HepG2 (cell line): ENCODE data around the gene COL10A1. TPM values are rescaled to one million over a fixed set of nuclear protein-coding genes. Genes with fewer than 3 reads are reported as not detected.

Experiments
- ATAC-seq: fragments of 200-7000 bp; cut with Tn5 transposase; 3 replicates; pipeline ENCODE4 v1.9.1; 2020; ENCODE audit warnings: mild to moderate bottlenecking, moderate library complexity
- BruUV-seq: library from RNA; stranded (reverse); fragments of 400-500 nt; replicated peaks from 2 replicates; lab custom pipeline; 2021; lab: Mats Ljungman, UMichigan
- CTCF ChIA-PET: fragments of 300-600 bp; formaldehyde crosslinking; extraction: SDS; loops from one replicate; lab custom pipeline; 2021; ENCODE audit warnings: low total read pairs, inconsistent platforms, low intra/inter-chr PET ratio; lab: Yijun Ruan, JAX
- POLR2A ChIA-PET: fragments of 350-600 bp; sonication (Branson Sonifier 250); formaldehyde crosslinking; loops from one replicate; lab custom pipeline; 2020; ENCODE audit warnings: antibody characterized with exemption, inconsistent platforms; lab: Yijun Ruan, JAX
- DNase-seq: peaks from one replicate; pipeline ENCODE4 v3.0.0-alpha.2; 2015; ENCODE audit warnings: low spot score
- FAIRE-seq: peaks from 3 replicates; lab custom pipeline; 2011; peaks lifted over from hg19 to GRCh38; lab: Jason Lieb, UNC
- H2AFZ ChIP-seq: one replicate; pipeline ENCODE4 v1.6.1; 2011; ENCODE audit warnings: low read length, inconsistent platforms
- H3K27ac ChIP-seq: fragments of 300-600 bp; 3 replicates; pipeline ENCODE4 v1.8.0; 2011; ENCODE audit warnings: mixed run types, mild to moderate bottlenecking, mixed read lengths, low read length, inconsistent platforms; ENCODE audit not compliant: insufficient read depth; ENCODE audit errors: extremely low read length
- H3K27me3 ChIP-seq, 2 experiments: fragments of 200-600 bp in 1 of 2; 2 replicates in 1 of 2; 3 replicates in 1 of 2; pipeline versions ENCODE4 v1.6.0 to v1.8.0; 2011; ENCODE audit warnings: low read length in 2 of 2, mild to moderate bottlenecking in 2 of 2, moderate library complexity in 2 of 2, inconsistent platforms in 1 of 2; ENCODE audit not compliant: insufficient read depth in 2 of 2, control insufficient read depth in 1 of 2
- H3K36me3 ChIP-seq, 2 experiments: fragments of 200-600 bp in 1 of 2; replicated peaks in 1 of 2; 2 replicates in 1 of 2; 3 replicates in 1 of 2; pipeline versions ENCODE4 v1.5.1 to v1.8.0; 2011; ENCODE audit warnings: low read length in 2 of 2, inconsistent platforms in 1 of 2; ENCODE audit not compliant: insufficient read depth in 2 of 2, control insufficient read depth in 1 of 2
- H3K4me1 ChIP-seq: 2 replicates; pipeline ENCODE4 v1.5.1; 2012; ENCODE audit warnings: low read length, inconsistent platforms; ENCODE audit not compliant: insufficient read depth
- H3K4me2 ChIP-seq: 2 replicates; pipeline ENCODE4 v1.6.0; 2011; ENCODE audit warnings: low read depth, low read length, inconsistent platforms
- H3K4me3 ChIP-seq, 3 experiments: fragments of 200-600 bp in 1 of 3; sonication (generic), shearing (Covaris generic) in 1 of 3; replicated peaks in 1 of 3; 2 replicates each; pipeline ENCODE4 v1.5.1; 2011 to 2016; ENCODE audit warnings: low read length in 3 of 3, inconsistent platforms in 2 of 3, low read depth in 2 of 3, mild to moderate bottlenecking in 2 of 3, control low read depth in 1 of 3, mixed read lengths in 1 of 3; ENCODE audit not compliant: insufficient read depth in 1 of 3
- H3K79me2 ChIP-seq: one replicate; pipeline ENCODE4 v1.6.1; 2011; ENCODE audit warnings: low read length, inconsistent platforms; ENCODE audit not compliant: insufficient read depth
- H3K9ac ChIP-seq: 2 replicates; pipeline ENCODE4 v1.6.0; 2011; ENCODE audit warnings: mild to moderate bottlenecking, low read depth, low read length, inconsistent platforms; ENCODE audit not compliant: insufficient read depth
- H3K9me3 ChIP-seq: 2 replicates; pipeline ENCODE4 v1.5.1; 2012; ENCODE audit warnings: mild to moderate bottlenecking, low read length
- H4K20me1 ChIP-seq: 2 replicates; pipeline ENCODE4 v1.6.0; 2011; ENCODE audit warnings: inconsistent platforms, mild to moderate bottlenecking, low read length, moderate library complexity; ENCODE audit not compliant: insufficient read depth
- ETV6 ChIP-seq: sonication (generic); formaldehyde crosslinking; conservative IDR thresholded peaks from 2 replicates; pipeline ENCODE4 v1.4.0; 2020; ENCODE audit warnings: missing genetic modification reagents
- GZF1 ChIP-seq: sonication (generic); formaldehyde crosslinking; IDR thresholded peaks from 2 replicates; pipeline ENCODE4 v1.5.1; 2020; ENCODE audit warnings: mild to moderate bottlenecking, missing genetic modification reagents
- HMGA1 ChIP-seq: sonication (generic); formaldehyde crosslinking; conservative IDR thresholded peaks from 2 replicates; pipeline ENCODE4 v1.4.0; 2020; ENCODE audit warnings: missing genetic modification reagents
- PAF1 ChIP-seq: IDR thresholded peaks from 2 replicates; pipeline ENCODE4 v1.6.1; 2016; ENCODE audit warnings: missing genetic modification reagents, missing compliant biosample characterization
- SATB2 ChIP-seq: sonication (generic); formaldehyde crosslinking; IDR thresholded peaks from 2 replicates; pipeline ENCODE4 v1.5.0; 2020; ENCODE audit warnings: missing genetic modification reagents
- STAT5B ChIP-seq: sonication (generic); formaldehyde crosslinking; IDR thresholded peaks from 2 replicates; pipeline ENCODE4 v1.4.0; 2020; ENCODE audit warnings: missing genetic modification reagents
- SUZ12 ChIP-seq: fragments of 150-350 bp; IDR thresholded peaks from 2 replicates; pipeline ENCODE4 v1.6.1; 2014; ENCODE audit warnings: low read depth, low read length
- TCF12 ChIP-seq, 2 experiments: fragments of 450-650 bp in 1 of 2; sonication (generic) in 1 of 2; formaldehyde crosslinking in 1 of 2; IDR thresholded peaks; 2 replicates each; pipeline versions ENCODE4 v1.6.1 to v1.8.0; 2017 to 2022; ENCODE audit warnings: antibody characterized with exemption in 1 of 2, mild to moderate bottlenecking in 1 of 2, missing genetic modification reagents in 1 of 2, moderate library complexity in 1 of 2
- TEAD2 ChIP-seq: sonication (generic); formaldehyde crosslinking; IDR thresholded peaks from 2 replicates; pipeline ENCODE4 v1.9.0; 2021; ENCODE audit warnings: missing genetic modification reagents
- ZNF318 ChIP-seq: sonication (generic); formaldehyde crosslinking; IDR thresholded peaks from 2 replicates; pipeline ENCODE4 v1.4.0; 2020; ENCODE audit warnings: mild to moderate bottlenecking, missing genetic modification reagents
- ZNF672 ChIP-seq: sonication (generic); formaldehyde crosslinking; IDR thresholded peaks from 2 replicates; pipeline ENCODE4 v1.8.1; 2022; ENCODE audit warnings: missing genetic modification reagents
- ZNF761 ChIP-seq: sonication (generic); formaldehyde crosslinking; conservative IDR thresholded peaks from 2 replicates; pipeline ENCODE4 v1.4.0; 2020; ENCODE audit warnings: mild to moderate bottlenecking, missing genetic modification reagents
- ZNF773 ChIP-seq: sonication (generic); formaldehyde crosslinking; IDR thresholded peaks from 2 replicates; pipeline ENCODE4 v1.4.0; 2020; ENCODE audit warnings: missing genetic modification reagents, borderline replicate concordance
- WGBS: methylation state at CpG from one replicate; pipeline ENCODE4 v1.1.6; 2017; ENCODE audit warnings: low lambda C conversion rate; 5-methylcytosine and 5-hydroxymethylcytosine counted together
- in situ Hi-C: cut with HindIII; loops from 2 replicates; pipeline ENCODE4 v1.10.0; 2017; ENCODE audit warnings: low pct_unique_long_range_greater_than_20kb; ENCODE audit not compliant: extremely low pct_ligation_motif_present
- intact Hi-C: fragments of 100-400 bp; cut with micrococcal nuclease; formaldehyde crosslinking; loops from one replicate; pipeline ENCODE4 v1.10.0; 2022; ENCODE audit not compliant: unreplicated experiment
- polyA plus RNA-seq, 8 experiments: library from polyadenylated mRNA; depleted of rRNA in 3 of 8; stranded (reverse) in 7 of 8; unstranded in 1 of 8; fragments of >200 nt; fragmentation: Illumina TruSeq in 4 of 8; extraction: Trizol in 4 of 8; gene quantifications; 2 replicates each; pipeline versions ENCODE4 v1.2.1 to v1.2.3, GENCODE V29; 2011 to 2016; ENCODE audit warnings: low read depth in 4 of 8, missing spikeins in 1 of 8, mixed read lengths in 1 of 8; ENCODE audit not compliant: insufficient read depth in 1 of 8
- total RNA-seq, 5 experiments: library from RNA; depleted of rRNA; stranded (reverse); fragments of >200 nt; fragmentation: Illumina TruSeq; extraction: Trizol; gene quantifications; 2 replicates each; pipeline ENCODE4 v1.2.3, GENCODE V29; 2016; ENCODE audit warnings: low read depth in 1 of 5
- TF ChIP-seq, protein P1 (sequence below): sonication (generic); formaldehyde crosslinking; IDR thresholded peaks from 2 replicates; pipeline ENCODE4 v1.5.1; 2020; ENCODE audit warnings: mild to moderate bottlenecking, missing genetic modification reagents, moderate library complexity
- TF ChIP-seq, protein P2 (sequence below): sonication (generic); formaldehyde crosslinking; IDR thresholded peaks from 2 replicates; pipeline ENCODE4 v1.4.0; 2020; ENCODE audit warnings: missing genetic modification reagents

Gene COL10A1
- total and polyA plus RNA-seq, 2 of the 13 experiments (the other 11 are each of a cell fraction or from before 2014, with no cell fraction given) = 0.07 TPM; not detected in 1

GRCh38 chr6:116087437-116088027 lies 38.4 kb downstream of the COL10A1 start:
- ATAC-seq = no peak; the same call in 2 of the 3 replicates

More at GRCh38 chr6:116087437-116088027, 38.4 kb downstream of the COL10A1 start:
- ChIA-PET POLR2A (interaction anchor here (0.9 to 1.2 kb wide), 2 partner anchors 13 to 14 kb away, joined by 5 read pairs; partner anchors contain the start of gene NT5DC1), CTCF (no interaction called here)
- FAIRE-seq (no peak), DNase-seq (no peak)
- Histone ChIP-seq H3K4me1 (peaks cover 20% of the 10 kb centered on the region), H2AFZ (no peak overlapping the region), H3K9ac (no peak overlapping the region), H3K4me2 (no peak overlapping the region), H3K79me2 (no peaks in the 10 kb centered on the region), H3K9me3 (no peaks in the 10 kb centered on the region), H3K27ac (no peak overlapping the region), H3K36me3 (no peaks in the 10 kb centered on the region), H3K4me3 (no peak overlapping the region), H4K20me1 (no peaks in the 10 kb centered on the region), H3K27me3 (no peaks in the 10 kb centered on the region)
- BruUV-seq = no TSS peak
- WGBS = 68% methylated on average over 4 of the region's 4 CpGs
- TF ChIP-seq STAT5B (CRISPR knock-in tag) = no peak
- TF ChIP-seq TCF12 (IDR thresholded peaks at IDR 0.05) = no peak
- TF ChIP-seq TCF12 (CRISPR knock-in tag; IDR thresholded peaks at IDR 0.05) = no peak
- no peak for TF ChIP-seq PAF1 (CRISPR knock-in tag)
- no peak for TF ChIP-seq GZF1 (CRISPR knock-in tag)
- no peak for TF ChIP-seq SATB2
- no peak for TF ChIP-seq ZNF672
- TF ChIP-seq ZNF761 = no peak
- TF ChIP-seq TEAD2 (CRISPR knock-in tag) = no peak
- TF ChIP-seq, protein P1, sequence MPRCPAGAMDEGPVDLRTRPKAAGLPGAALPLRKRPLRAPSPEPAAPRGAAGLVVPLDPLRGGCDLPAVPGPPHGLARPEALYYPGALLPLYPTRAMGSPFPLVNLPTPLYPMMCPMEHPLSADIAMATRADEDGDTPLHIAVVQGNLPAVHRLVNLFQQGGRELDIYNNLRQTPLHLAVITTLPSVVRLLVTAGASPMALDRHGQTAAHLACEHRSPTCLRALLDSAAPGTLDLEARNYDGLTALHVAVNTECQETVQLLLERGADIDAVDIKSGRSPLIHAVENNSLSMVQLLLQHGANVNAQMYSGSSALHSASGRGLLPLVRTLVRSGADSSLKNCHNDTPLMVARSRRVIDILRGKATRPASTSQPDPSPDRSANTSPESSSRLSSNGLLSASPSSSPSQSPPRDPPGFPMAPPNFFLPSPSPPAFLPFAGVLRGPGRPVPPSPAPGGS = no peak
- TF ChIP-seq, protein P2, sequence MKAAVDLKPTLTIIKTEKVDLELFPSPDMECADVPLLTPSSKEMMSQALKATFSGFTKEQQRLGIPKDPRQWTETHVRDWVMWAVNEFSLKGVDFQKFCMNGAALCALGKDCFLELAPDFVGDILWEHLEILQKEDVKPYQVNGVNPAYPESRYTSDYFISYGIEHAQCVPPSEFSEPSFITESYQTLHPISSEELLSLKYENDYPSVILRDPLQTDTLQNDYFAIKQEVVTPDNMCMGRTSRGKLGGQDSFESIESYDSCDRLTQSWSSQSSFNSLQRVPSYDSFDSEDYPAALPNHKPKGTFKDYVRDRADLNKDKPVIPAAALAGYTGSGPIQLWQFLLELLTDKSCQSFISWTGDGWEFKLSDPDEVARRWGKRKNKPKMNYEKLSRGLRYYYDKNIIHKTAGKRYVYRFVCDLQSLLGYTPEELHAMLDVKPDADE = no peak
- TF ChIP-seq ZNF773 (CRISPR knock-in tag) = no peak
- TF ChIP-seq SUZ12 = no peak
- no peak for TF ChIP-seq ZNF318
- TF ChIP-seq ETV6 (CRISPR knock-in tag) = no peak
- TF ChIP-seq HMGA1 (CRISPR knock-in tag) = no peak
- intact Hi-C loops (no loop called here), in situ Hi-C loops (no loop called here)
